ENCODE measurements around the gene GPS2. TPM values are rescaled to one million over a fixed set of nuclear protein-coding genes. Genes with fewer than 3 reads are reported as not detected.
A peak's percentile ranks its signal among the peaks of the same experiment; 100 is the strongest.

The GPS2 gene
- total and polyA plus RNA-seq, 2 donors (not counting 3 experiments of a cell fraction or from before 2014, with no cell fraction given) = 51.6 to 132 TPM

GRCh38 chr17:7352503-7352889 lies 37.3 kb upstream of the GPS2 start:
- peak overlapping the region; percentile 80 for H3K4me2 ChIP-seq (ENCODE audit: insufficient read depth, low read length)
- H3K36me3 ChIP-seq (ENCODE audit: control insufficient read depth in 2 of 2, extremely low read depth in 1 of 2, insufficient read depth in 2 of 2, low read length in 2 of 2) = no peaks in the 10 kb centered on the region
- DNase-seq (ENCODE audit: low read depth, low spot score) = no peak
- TF ChIP-seq JUN (IDR thresholded peaks at IDR 0.05; ENCODE audit: borderline replicate concordance, insufficient read depth, insufficient read length, low read depth) (no peak), POLR2AphosphoS5 (IDR thresholded peaks at IDR 0.05; ENCODE audit: insufficient read depth, low read depth, low read length) (no peak), FOS (IDR thresholded peaks at IDR 0.05; ENCODE audit: borderline replicate concordance, insufficient read depth, low read length) (no peak), EZH2 (IDR thresholded peaks at IDR 0.05; ENCODE audit: borderline replicate concordance, low read depth, low read length, severe bottlenecking) (no peak)
- no peaks in the 10 kb centered on the region for H3K27me3 ChIP-seq (ENCODE audit: control insufficient read depth in 2 of 2, insufficient read depth in 2 of 2, low read length in 2 of 2)
- FAIRE-seq = peak; percentile 81
- H3K27ac ChIP-seq (ENCODE audit: insufficient read depth, low read depth, low read length) = peak overlapping the region; percentile 78
- H4K20me1 ChIP-seq (replicated peaks; ENCODE audit: control insufficient read depth, extremely low read depth, insufficient read depth, low read length) = no peaks in the 10 kb centered on the region
- peak overlapping the region; percentile 92 for H3K9ac ChIP-seq (replicated peaks; ENCODE audit: extremely low read depth, insufficient read depth, low read length)
- BruUV-seq (replicated peaks) = TSS peak; percentile 46
- dilution Hi-C loops (cut with MboI; ENCODE audit: extremely low pct_ligation_motif_present, low sequenced_read_pairs) (no loop called here), intact Hi-C loops (cut with micrococcal nuclease) (loop anchor here (1.0 to 5.0 kb wide), 2 partner anchors 83 to 335 kb away; partner anchors contain the start of genes TMEM102, TP53 and WRAP53)
- peak overlapping the region; percentile 95 for H2AFZ ChIP-seq (ENCODE audit: low read depth, low read length)
- H3K9me1 ChIP-seq (replicated peaks; ENCODE audit: control insufficient read depth, extremely low read depth, insufficient read depth, low read length) = no peaks in the 10 kb centered on the region
- peak overlapping the region; percentile 54 to 78 (median 70) for H3K4me3 ChIP-seq (replicated peaks in 1 of 3; ENCODE audit: insufficient read depth in 1 of 3, low read depth in 1 of 3, low read length in 3 of 3)
- ChIA-PET POLR2A (no interaction called here), CTCF (interaction anchor here (1.6 to 2.3 kb wide), 3 partner anchors 10 to 237 kb away, joined by 3 to 8 read pairs (median 4); partner anchors contain the start of genes NEURL4 and SOX15)
- peaks cover 17% of the 10 kb centered on the region for H3K4me1 ChIP-seq (ENCODE audit: control insufficient read depth, extremely low read depth, insufficient read depth, low read length)
- H3K79me2 ChIP-seq (ENCODE audit: control insufficient read depth, insufficient read depth, low read length) = no peaks in the 10 kb centered on the region
- no peaks in the 10 kb centered on the region for H3K9me3 ChIP-seq (replicated peaks; ENCODE audit: control insufficient read depth, insufficient read depth, low read length)

GRCh38 chr17:7351665-7352502 lies 36.7 kb upstream of the GPS2 start, which contains the start of gene KCTD11:
Gene KCTD11, plus strand, starts transcription at chr17:7352162.
- DNase-seq (ENCODE audit: low read depth, low spot score) (peak; percentile 76), FAIRE-seq (peak; percentile 66)
- Histone ChIP-seq H3K9ac (replicated peaks; ENCODE audit: extremely low read depth, insufficient read depth, low read length) (peak within 1 kb of the TSS; percentile 92), H3K9me1 (replicated peaks; ENCODE audit: control insufficient read depth, extremely low read depth, insufficient read depth, low read length) (no peaks in the 10 kb centered on the region), H3K9me3 (replicated peaks; ENCODE audit: control insufficient read depth, insufficient read depth, low read length) (no peaks in the 10 kb centered on the region), H3K4me2 (ENCODE audit: insufficient read depth, low read length) (peak within 1 kb of the TSS; percentile 80), H2AFZ (ENCODE audit: low read depth, low read length) (peak within 1 kb of the TSS; percentile 95), H3K27me3 (ENCODE audit: control insufficient read depth in 2 of 2, insufficient read depth in 2 of 2, low read length in 2 of 2) (no peaks in the 10 kb centered on the region), H3K27ac (ENCODE audit: insufficient read depth, low read depth, low read length) (peak within 1 kb of the TSS; percentile 78), H3K36me3 (ENCODE audit: control insufficient read depth in 2 of 2, extremely low read depth in 1 of 2, insufficient read depth in 2 of 2, low read length in 2 of 2) (no peaks in the 10 kb centered on the region), H3K4me1 (ENCODE audit: control insufficient read depth, extremely low read depth, insufficient read depth, low read length) (peaks cover 17% of the 10 kb centered on the region), H4K20me1 (replicated peaks; ENCODE audit: control insufficient read depth, extremely low read depth, insufficient read depth, low read length) (no peaks in the 10 kb centered on the region), H3K79me2 (ENCODE audit: control insufficient read depth, insufficient read depth, low read length) (no peaks in the 10 kb centered on the region), H3K4me3 (replicated peaks in 1 of 3; ENCODE audit: insufficient read depth in 1 of 3, low read depth in 1 of 3, low read length in 3 of 3) (peak within 1 kb of the TSS; percentile 54 to 78 (median 70))
- BruUV-seq (replicated peaks) = no TSS peak
- ChIA-PET POLR2A (interaction anchor here (0.5 to 2.3 kb wide), 3 partner anchors 22 to 132 kb away, joined by 3 to 5 read pairs (median 3); partner anchors contain the start of genes POLR2A and ZBTB4), CTCF (interaction anchor here (1.5 to 2.3 kb wide), 3 partner anchors 10 to 237 kb away, joined by 4 to 5 read pairs (median 4); no protein-coding TSS in a partner anchor)
- dilution Hi-C loops (cut with MboI; ENCODE audit: extremely low pct_ligation_motif_present, low sequenced_read_pairs) (no loop called here), intact Hi-C loops (cut with micrococcal nuclease) (loop anchor here (1.0 to 5.0 kb wide), 2 partner anchors 83 to 335 kb away; partner anchors contain the start of genes TMEM102, TP53 and WRAP53)
- TF ChIP-seq MYC (IDR thresholded peaks at IDR 0.05; ENCODE audit: low read depth, low read length) = no peak
- peak; percentile 57 for TF ChIP-seq POLR2A (IDR thresholded peaks at IDR 0.05; ENCODE audit: low read depth, low read length)
- TF ChIP-seq JUN (IDR thresholded peaks at IDR 0.05; ENCODE audit: borderline replicate concordance, insufficient read depth, insufficient read length, low read depth) = no peak
- TF ChIP-seq GATA2 (IDR thresholded peaks at IDR 0.05; ENCODE audit: insufficient read depth, insufficient read length, low read depth, low read length) = no peak
- peak; percentile 35 for TF ChIP-seq FOS (IDR thresholded peaks at IDR 0.05; ENCODE audit: borderline replicate concordance, insufficient read depth, low read length)
- TF ChIP-seq, protein P1, sequence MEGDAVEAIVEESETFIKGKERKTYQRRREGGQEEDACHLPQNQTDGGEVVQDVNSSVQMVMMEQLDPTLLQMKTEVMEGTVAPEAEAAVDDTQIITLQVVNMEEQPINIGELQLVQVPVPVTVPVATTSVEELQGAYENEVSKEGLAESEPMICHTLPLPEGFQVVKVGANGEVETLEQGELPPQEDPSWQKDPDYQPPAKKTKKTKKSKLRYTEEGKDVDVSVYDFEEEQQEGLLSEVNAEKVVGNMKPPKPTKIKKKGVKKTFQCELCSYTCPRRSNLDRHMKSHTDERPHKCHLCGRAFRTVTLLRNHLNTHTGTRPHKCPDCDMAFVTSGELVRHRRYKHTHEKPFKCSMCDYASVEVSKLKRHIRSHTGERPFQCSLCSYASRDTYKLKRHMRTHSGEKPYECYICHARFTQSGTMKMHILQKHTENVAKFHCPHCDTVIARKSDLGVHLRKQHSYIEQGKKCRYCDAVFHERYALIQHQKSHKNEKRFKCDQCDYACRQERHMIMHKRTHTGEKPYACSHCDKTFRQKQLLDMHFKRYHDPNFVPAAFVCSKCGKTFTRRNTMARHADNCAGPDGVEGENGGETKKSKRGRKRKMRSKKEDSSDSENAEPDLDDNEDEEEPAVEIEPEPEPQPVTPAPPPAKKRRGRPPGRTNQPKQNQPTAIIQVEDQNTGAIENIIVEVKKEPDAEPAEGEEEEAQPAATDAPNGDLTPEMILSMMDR (IDR thresholded peaks at IDR 0.05; ENCODE audit: extremely low read depth in 1 of 2, insufficient read depth in 1 of 2, low read depth in 1 of 2, low read length in 2 of 2) = peak in 1 of 2 donors; percentile 69
- no peak for TF ChIP-seq EZH2 (IDR thresholded peaks at IDR 0.05; ENCODE audit: borderline replicate concordance, low read depth, low read length, severe bottlenecking)
- TF ChIP-seq, protein P2, sequence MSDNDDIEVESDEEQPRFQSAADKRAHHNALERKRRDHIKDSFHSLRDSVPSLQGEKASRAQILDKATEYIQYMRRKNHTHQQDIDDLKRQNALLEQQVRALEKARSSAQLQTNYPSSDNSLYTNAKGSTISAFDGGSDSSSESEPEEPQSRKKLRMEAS (IDR thresholded peaks at IDR 0.05; ENCODE audit: insufficient read depth, insufficient read length) = no peak
- TF ChIP-seq POLR2AphosphoS5 (IDR thresholded peaks at IDR 0.05; ENCODE audit: insufficient read depth, low read depth, low read length) = peak; percentile 73

All from endothelial cell of umbilical vein (primary cell).